Transverse colon (tissue), 4 donors: Measurements from ENCODE around the gene SLC45A1. TPM values are rescaled to one million over a fixed set of nuclear protein-coding genes. Genes with fewer than 3 reads are reported as not detected.

Source experiments
- DNase-seq: peaks from one replicate; pipeline ENCODE4 v3.0.0-alpha.2; 2019
- H3K27ac ChIP-seq, 4 donors: fragments of 200-600 bp; sonication (generic); 2 replicates each; pipeline ENCODE4 v1.5.1; 2016 to 2018; ENCODE audit warnings: inconsistent platforms in 4 of 4
- H3K27me3 ChIP-seq: fragments of 200-600 bp; sonication (generic); 2 replicates; pipeline ENCODE4 v1.5.1; 2017; ENCODE audit warnings: inconsistent platforms
- H3K36me3 ChIP-seq, 4 donors: fragments of 200-600 bp; sonication (generic); 2 replicates each; pipeline ENCODE4 v1.5.1; 2017 to 2019; ENCODE audit warnings: inconsistent platforms in 4 of 4
- H3K4me1 ChIP-seq, 4 donors: fragments of 200-600 bp; sonication (generic); 2 replicates each; pipeline ENCODE4 v1.5.1; 2017 to 2020; ENCODE audit warnings: inconsistent platforms in 4 of 4
- H3K4me3 ChIP-seq, 4 donors: fragments of 200-600 bp; sonication (generic); 1 replicate in 1 of 4; 2 replicates in 3 of 4; pipeline versions ENCODE4 v1.5.1 to v1.6.1; 2017 to 2019; ENCODE audit warnings: inconsistent platforms in 4 of 4
- H3K9me3 ChIP-seq, 2 donors: fragments of 200-600 bp; sonication (generic); 2 replicates each; pipeline ENCODE4 v1.5.1; 2017 to 2019; ENCODE audit warnings: inconsistent platforms in 2 of 2
- EP300 ChIP-seq: sonication (generic); formaldehyde crosslinking; IDR thresholded peaks from one replicate; pipeline ENCODE4 v1.6.1; 2017; ENCODE audit warnings: antibody characterized with exemption, low read depth
- POLR2A ChIP-seq: fragments of 450-650 bp; IDR thresholded peaks from one replicate; pipeline ENCODE4 v1.6.1; 2016; ENCODE audit warnings: antibody characterized with exemption, mild to moderate bottlenecking, moderate library complexity
- POLR2AphosphoS5 ChIP-seq, 3 donors: sonication (generic); formaldehyde crosslinking; IDR thresholded peaks; one replicate each; pipeline ENCODE4 v1.6.1; 2016; ENCODE audit warnings: antibody characterized with exemption in 3 of 3
- WGBS, 2 donors: methylation state at CpG; one replicate each; pipeline ENCODE4 v1.1.5; 2018; ENCODE audit warnings: low coverage in 1 of 2; 5-methylcytosine and 5-hydroxymethylcytosine counted together
- in situ Hi-C, 4 donors: fragments of 200-750 bp; cut with MboI; loops; one replicate each; pipeline versions ENCODE4 v1.15.0 to v1.15.1; 2017; ENCODE audit warnings: low sequenced_read_pairs in 3 of 4, low pct_ligation_motif_present in 1 of 4, low pct_unique_long_range_greater_than_20kb in 1 of 4
- intact Hi-C: fragments of 100-400 bp; cut with DNase I; formaldehyde crosslinking; loops from one replicate; pipeline ENCODE4 v1.15.1; 2023; ENCODE audit warnings: low total_unique reads
- total RNA-seq, 4 donors: library from RNA; depleted of rRNA; stranded (reverse); fragments of >200 nt; gene quantifications; one replicate each; pipeline ENCODE4 v1.1.0, GENCODE V29; 2016
- TF ChIP-seq, protein P1 (sequence below), 5 experiments: fragments of 200-600 bp in 3 of 5; fragments of 450-650 bp in 2 of 5; sonication (generic) in 3 of 5; IDR thresholded peaks; 1 replicate in 2 of 5; 2 replicates in 3 of 5; pipeline ENCODE4 v1.5.1; 2016 to 2017; ENCODE audit warnings: antibody characterized with exemption in 5 of 5, inconsistent platforms in 3 of 5, mild to moderate bottlenecking in 2 of 5, moderate library complexity in 1 of 5

The SLC45A1 gene
- total RNA-seq, 4 donors from 2014 or later = 2.3 to 7.1 (median 4.1) TPM

DNA sequence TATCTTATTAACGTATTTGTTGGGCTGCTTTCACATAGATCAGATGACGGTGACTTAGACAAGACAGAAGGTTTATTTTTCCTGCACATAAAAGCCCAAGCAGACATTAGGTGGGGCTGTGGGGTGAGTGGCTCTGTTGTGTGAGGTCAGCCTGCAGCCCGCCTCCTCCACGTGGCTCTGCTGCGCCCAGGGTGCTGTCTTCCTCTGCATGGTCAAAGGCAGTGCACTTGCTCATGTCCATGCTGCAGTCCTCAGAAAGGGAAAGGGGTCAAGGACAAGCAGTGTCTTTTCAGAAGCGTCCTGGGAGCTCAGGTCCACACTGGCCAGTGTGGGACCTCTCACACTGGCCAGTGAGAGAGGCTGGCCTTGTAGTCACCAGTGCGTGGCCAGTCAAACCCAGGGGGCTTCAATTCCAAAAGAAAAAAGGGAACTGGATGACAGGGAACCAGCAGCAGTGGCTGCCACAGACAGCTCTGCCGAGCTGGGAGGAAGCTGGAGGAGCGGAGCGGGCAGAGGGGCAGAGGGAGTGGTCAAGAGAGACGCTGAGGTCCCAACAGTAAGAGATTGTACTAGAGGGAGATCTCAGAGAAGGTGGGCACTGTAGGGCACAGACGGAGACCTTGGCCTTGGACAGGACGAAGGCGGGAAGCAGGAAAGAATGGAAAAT lies 35.9 kb upstream of the SLC45A1 start:
- peaks cover 0 to 13% (median 3%) of the 10 kb centered on the region in 4 donors for H3K4me1 ChIP-seq
- TF ChIP-seq POLR2AphosphoS5 (IDR thresholded peaks at IDR 0.05) (no peak), EP300 (no peak), POLR2A (no peak)
- TF ChIP-seq, protein P1, sequence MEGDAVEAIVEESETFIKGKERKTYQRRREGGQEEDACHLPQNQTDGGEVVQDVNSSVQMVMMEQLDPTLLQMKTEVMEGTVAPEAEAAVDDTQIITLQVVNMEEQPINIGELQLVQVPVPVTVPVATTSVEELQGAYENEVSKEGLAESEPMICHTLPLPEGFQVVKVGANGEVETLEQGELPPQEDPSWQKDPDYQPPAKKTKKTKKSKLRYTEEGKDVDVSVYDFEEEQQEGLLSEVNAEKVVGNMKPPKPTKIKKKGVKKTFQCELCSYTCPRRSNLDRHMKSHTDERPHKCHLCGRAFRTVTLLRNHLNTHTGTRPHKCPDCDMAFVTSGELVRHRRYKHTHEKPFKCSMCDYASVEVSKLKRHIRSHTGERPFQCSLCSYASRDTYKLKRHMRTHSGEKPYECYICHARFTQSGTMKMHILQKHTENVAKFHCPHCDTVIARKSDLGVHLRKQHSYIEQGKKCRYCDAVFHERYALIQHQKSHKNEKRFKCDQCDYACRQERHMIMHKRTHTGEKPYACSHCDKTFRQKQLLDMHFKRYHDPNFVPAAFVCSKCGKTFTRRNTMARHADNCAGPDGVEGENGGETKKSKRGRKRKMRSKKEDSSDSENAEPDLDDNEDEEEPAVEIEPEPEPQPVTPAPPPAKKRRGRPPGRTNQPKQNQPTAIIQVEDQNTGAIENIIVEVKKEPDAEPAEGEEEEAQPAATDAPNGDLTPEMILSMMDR (IDR thresholded peaks at IDR 0.05) = no peak
- intact Hi-C loops = no loop called here
- no peaks in the 10 kb centered on the region for H3K27me3 ChIP-seq
- DNase-seq = no peak
- no peaks in the 10 kb centered on the region for H3K9me3 ChIP-seq
- no peak overlapping the region for H3K27ac ChIP-seq
- H3K4me3 ChIP-seq = no peak overlapping the region
- no peaks in the 10 kb centered on the region for H3K36me3 ChIP-seq
- in situ Hi-C loops = no loop called here
- 72 to 82% methylated on average over 6 to 14 of the region's 14 CpGs for WGBS, 2 donors

DNA sequence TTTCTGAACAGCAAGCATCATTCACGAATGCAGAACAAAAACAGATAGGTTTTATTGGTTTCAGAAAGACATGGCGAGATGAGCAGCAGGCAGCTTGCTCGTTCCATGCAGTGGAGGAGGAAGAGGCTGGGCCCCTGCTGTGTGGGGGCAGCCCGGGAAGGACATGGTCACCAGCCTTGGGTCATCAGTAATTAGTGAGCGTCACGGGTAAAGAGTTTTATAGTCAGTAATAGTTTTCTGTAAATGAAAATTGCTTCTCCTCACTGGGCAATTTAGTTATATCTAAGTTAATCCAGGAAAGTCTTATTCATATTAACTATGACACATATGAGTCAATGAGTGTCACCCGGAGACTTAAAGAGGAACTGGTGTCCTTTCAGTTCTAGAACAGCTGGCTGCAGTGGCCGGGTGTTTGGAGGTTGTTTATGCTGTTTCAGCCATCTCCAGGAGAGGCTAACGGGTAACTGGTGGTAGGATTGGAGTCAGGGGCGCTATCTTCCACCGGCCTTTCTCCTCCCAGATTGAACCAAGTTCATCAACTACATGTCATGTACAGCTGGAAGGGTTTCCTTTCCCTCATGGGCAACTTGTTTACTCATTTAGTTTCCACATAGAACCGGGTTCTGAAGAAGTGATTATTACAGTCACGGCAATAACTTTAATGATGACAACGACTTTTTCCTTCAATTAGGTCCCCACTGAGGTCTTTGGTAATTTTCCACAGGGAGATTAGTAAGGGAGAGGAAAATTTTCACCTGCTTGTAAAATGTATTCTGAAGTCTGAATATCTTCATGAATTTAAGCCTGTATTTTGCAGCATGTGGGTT lies 34.6 kb upstream of the SLC45A1 start:
- H3K27ac ChIP-seq = peak overlapping the region in 1 of 4 donors; percentile 25
- in situ Hi-C loops (no loop called here), intact Hi-C loops (no loop called here)
- no peaks in the 10 kb centered on the region for H3K9me3 ChIP-seq
- WGBS, 2 donors = 54 to 55% methylated on average over 6 to 14 of the region's 14 CpGs
- peak in 1 of 3 donors; percentile 42 for TF ChIP-seq POLR2AphosphoS5 (IDR thresholded peaks at IDR 0.05)
- no peak for TF ChIP-seq EP300
- TF ChIP-seq, protein P1 (IDR thresholded peaks at IDR 0.05) = no peak
- TF ChIP-seq POLR2A = no peak
- H3K36me3 ChIP-seq = no peaks in the 10 kb centered on the region
- no peaks in the 10 kb centered on the region for H3K27me3 ChIP-seq
- H3K4me3 ChIP-seq = no peak overlapping the region
- H3K4me1 ChIP-seq = peaks cover 0 to 13% (median 3%) of the 10 kb centered on the region in 4 donors
- DNase-seq = peak; percentile 48

DNA sequence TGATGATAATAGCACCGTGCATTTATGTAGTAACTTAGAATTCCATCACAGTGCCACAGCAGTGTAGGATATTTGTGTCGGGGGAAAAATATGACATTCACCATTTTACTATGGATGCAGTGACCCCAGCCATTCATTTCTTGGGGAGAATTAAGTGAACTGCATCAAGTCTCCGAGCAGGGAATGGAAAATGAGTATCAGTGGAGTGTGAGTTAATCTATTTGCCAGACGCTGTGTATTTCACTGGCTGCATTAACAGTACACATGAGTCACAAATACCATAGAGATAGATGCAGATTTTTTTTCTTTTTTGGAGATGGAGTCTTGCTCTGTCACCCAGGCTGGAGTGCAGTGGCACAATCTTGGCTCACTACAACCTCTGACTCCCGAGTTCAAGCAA lies 33.8 kb upstream of the SLC45A1 start:
- Histone ChIP-seq H3K36me3 (no peaks in the 10 kb centered on the region), H3K4me1 (peaks cover 0 to 13% (median 3%) of the 10 kb centered on the region in 4 donors), H3K4me3 (no peak overlapping the region), H3K9me3 (no peaks in the 10 kb centered on the region), H3K27me3 (no peaks in the 10 kb centered on the region), H3K27ac (no peak overlapping the region)
- no peak for DNase-seq
- 70 to 84% methylated on average over 4 to 5 of the region's 5 CpGs for WGBS, 2 donors
- TF ChIP-seq POLR2A (no peak), POLR2AphosphoS5 (IDR thresholded peaks at IDR 0.05) (no peak), EP300 (no peak)
- TF ChIP-seq, protein P1 (IDR thresholded peaks at IDR 0.05) = no peak
- in situ Hi-C loops (no loop called here), intact Hi-C loops (no loop called here)

DNA sequence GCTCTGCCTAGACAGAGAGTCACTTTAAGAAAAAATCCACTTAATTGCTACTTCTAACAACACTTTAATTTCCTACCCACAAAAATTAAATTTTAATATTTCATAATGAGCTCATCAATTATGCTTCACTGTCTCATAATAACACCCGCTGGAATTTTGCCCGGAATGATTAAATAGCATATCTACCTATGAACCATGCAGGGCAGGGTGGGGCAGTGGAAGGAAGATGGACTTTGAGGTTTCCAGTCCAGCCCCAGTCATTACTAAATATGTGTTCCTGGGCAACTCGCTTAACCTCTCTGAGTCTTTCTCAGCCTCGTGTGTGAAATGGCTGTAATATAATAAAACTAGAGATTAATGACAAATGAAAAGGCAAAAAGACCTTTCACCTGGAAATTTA lies 32.8 kb upstream of the SLC45A1 start:
- 53% methylated on average over 4 of the region's 4 CpGs; no CpG with 5 or more reads in 1 of the 2 donors for WGBS, 2 donors
- Histone ChIP-seq H3K36me3 (no peaks in the 10 kb centered on the region), H3K27me3 (no peaks in the 10 kb centered on the region), H3K27ac (peak overlapping the region in 2 of 4 donors; percentile 22 to 27), H3K9me3 (no peaks in the 10 kb centered on the region), H3K4me3 (no peak overlapping the region), H3K4me1 (peaks cover 0 to 13% (median 3%) of the 10 kb centered on the region in 4 donors)
- DNase-seq = peak; percentile 76
- TF ChIP-seq POLR2A = no peak
- TF ChIP-seq EP300 = no peak
- TF ChIP-seq POLR2AphosphoS5 (IDR thresholded peaks at IDR 0.05) = peak in 1 of 3 donors; percentile 21
- TF ChIP-seq, protein P1 (IDR thresholded peaks at IDR 0.05) = no peak
- intact Hi-C loops (no loop called here), in situ Hi-C loops (no loop called here)
